Activated naive CD8-positive, alpha-beta T cell treated with anti-CD3 and anti-CD28 coated beads for 36 hours (primary cell): Measurements from ENCODE around the gene ISLR. TPM values are rescaled to one million over a fixed set of nuclear protein-coding genes. Genes with fewer than 3 reads are reported as not detected.

Experiments used
- DNase-seq: peaks from one replicate; pipeline ENCODE4 v3.0.0; 2021
- H3K27ac Mint-ChIP-seq: one replicate; pipeline ENCODE4 v1.8.0; 2022; ENCODE audit warnings: mild to moderate bottlenecking, moderate library complexity, mixed read lengths
- H3K27me3 Mint-ChIP-seq: one replicate; pipeline ENCODE4 v1.8.0; 2022; ENCODE audit warnings: mild to moderate bottlenecking, mixed read lengths
- H3K36me3 Mint-ChIP-seq: one replicate; pipeline ENCODE4 v1.8.0; 2021; ENCODE audit warnings: mild to moderate bottlenecking, mixed read lengths
- H3K4me1 Mint-ChIP-seq: one replicate; pipeline ENCODE4 v1.8.0; 2021; ENCODE audit warnings: mixed read lengths
- H3K4me3 Mint-ChIP-seq: one replicate; pipeline ENCODE4 v1.8.0; 2022; ENCODE audit warnings: mild to moderate bottlenecking, moderate library complexity, mixed read lengths
- H3K9me3 Mint-ChIP-seq: one replicate; pipeline ENCODE4 v1.8.0; 2022; ENCODE audit warnings: mixed read lengths
- total RNA-seq, 2 experiments: library from RNA; stranded (reverse); gene quantifications; one replicate each; pipeline ENCODE4 v1.2.3, GENCODE V29; 2021

ISLR gene
- total RNA-seq, 2 experiments from 2014 or later: not detected

GRCh38 chr15:74174958-74175253, 1.4 kb downstream of the ISLR start:
- Mint-ChIP-seq H3K36me3 (no peaks in the 10 kb centered on the region), H3K27me3 (no peaks in the 10 kb centered on the region), H3K27ac (no peak overlapping the region)

GRCh38 chr15:74175271-74176191, 2.0 kb downstream of the ISLR start:
- Mint-ChIP-seq H3K4me1 (no peaks in the 10 kb centered on the region), H3K36me3 (no peaks in the 10 kb centered on the region), H3K27me3 (no peaks in the 10 kb centered on the region), H3K4me3 (no peak overlapping the region), H3K9me3 (no peaks in the 10 kb centered on the region), H3K27ac (no peak overlapping the region)
- no peak for DNase-seq

More at GRCh38 chr15:74174958-74175253, 1.4 kb downstream of the ISLR start:
- Mint-ChIP-seq H3K4me1 (no peaks in the 10 kb centered on the region), H3K9me3 (no peaks in the 10 kb centered on the region), H3K4me3 (no peak overlapping the region)
- no peak for DNase-seq

- DNase-seq: no peak
- H3K27ac Mint-ChIP-seq: no peak overlapping the region
- no peaks in the 10 kb centered on the region for H3K36me3 Mint-ChIP-seq
- H3K9me3 Mint-ChIP-seq: no peaks in the 10 kb centered on the region
- no peak overlapping the region for H3K4me3 Mint-ChIP-seq
- H3K4me1 Mint-ChIP-seq: no peaks in the 10 kb centered on the region
- H3K27me3 Mint-ChIP-seq: no peaks in the 10 kb centered on the region
These were observed 3.0 kb downstream of the ISLR start for GRCh38 chr15:74176262-74177214.

- no peak for DNase-seq
- no peaks in the 10 kb centered on the region for H3K9me3 Mint-ChIP-seq
- H3K36me3 Mint-ChIP-seq: no peaks in the 10 kb centered on the region
- H3K4me1 Mint-ChIP-seq: no peaks in the 10 kb centered on the region
- no peak overlapping the region for H3K4me3 Mint-ChIP-seq
- H3K27ac Mint-ChIP-seq: no peak overlapping the region
- H3K27me3 Mint-ChIP-seq: no peaks in the 10 kb centered on the region
These were observed 5.0 kb downstream of the ISLR start for GRCh38 chr15:74178326-74179100.

DNA sequence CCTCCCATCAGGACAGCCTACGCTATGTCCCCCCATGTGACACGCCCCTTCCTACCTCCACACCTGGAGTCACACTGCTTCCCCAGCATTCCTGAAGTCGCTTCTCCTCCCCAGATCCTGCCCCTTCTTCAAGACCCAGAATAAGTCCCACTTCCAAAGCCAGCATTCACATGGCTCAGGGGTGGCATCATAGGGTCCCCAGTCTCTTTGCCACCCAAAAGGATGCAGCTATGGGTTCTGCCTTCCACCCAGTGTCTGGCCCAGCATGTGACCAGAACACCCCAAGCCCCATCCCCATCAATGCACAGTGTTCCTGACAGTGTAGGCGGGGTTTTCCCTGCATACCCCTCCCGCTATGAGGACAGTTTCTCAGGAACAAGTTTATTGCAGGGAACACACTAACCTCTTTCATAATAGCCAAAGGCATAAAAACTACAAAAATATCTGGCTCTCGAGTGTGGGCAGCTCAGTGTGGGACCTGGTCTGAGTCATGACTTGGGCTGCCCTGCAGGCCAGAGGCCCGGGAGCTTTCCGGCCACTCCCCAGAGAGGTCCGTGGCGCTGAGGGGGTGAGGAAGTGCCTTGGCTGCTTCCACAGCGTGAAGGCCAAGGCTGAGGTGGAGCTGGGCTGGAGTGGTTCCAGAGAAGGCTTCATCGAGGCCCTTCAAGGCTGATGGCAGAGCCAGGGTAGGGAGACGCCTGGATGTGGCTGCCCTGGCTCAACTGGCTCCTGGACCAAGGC, 5.8 kb downstream of the ISLR start:
- Mint-ChIP-seq H3K27ac (no peak overlapping the region), H3K4me3 (no peak overlapping the region), H3K27me3 (no peaks in the 10 kb centered on the region), H3K9me3 (no peaks in the 10 kb centered on the region), H3K4me1 (no peaks in the 10 kb centered on the region), H3K36me3 (no peaks in the 10 kb centered on the region)
- DNase-seq: no peak

- no peaks in the 10 kb centered on the region for H3K9me3 Mint-ChIP-seq
- H3K4me3 Mint-ChIP-seq: no peak overlapping the region
- H3K4me1 Mint-ChIP-seq: no peaks in the 10 kb centered on the region
- no peak for DNase-seq
- H3K27ac Mint-ChIP-seq: no peak overlapping the region
- H3K36me3 Mint-ChIP-seq: no peaks in the 10 kb centered on the region
- H3K27me3 Mint-ChIP-seq: no peaks in the 10 kb centered on the region
These were observed 6.7 kb downstream of the ISLR start for GRCh38 chr15:74179983-74180880.

- no peak overlapping the region for H3K4me3 Mint-ChIP-seq
- no peaks in the 10 kb centered on the region for H3K4me1 Mint-ChIP-seq
- H3K36me3 Mint-ChIP-seq: no peaks in the 10 kb centered on the region
- no peaks in the 10 kb centered on the region for H3K27me3 Mint-ChIP-seq
- DNase-seq: no peak
- H3K9me3 Mint-ChIP-seq: no peaks in the 10 kb centered on the region
- no peak overlapping the region for H3K27ac Mint-ChIP-seq
These were observed 7.5 kb downstream of the ISLR start for GRCh38 chr15:74180881-74181602.

DNA sequence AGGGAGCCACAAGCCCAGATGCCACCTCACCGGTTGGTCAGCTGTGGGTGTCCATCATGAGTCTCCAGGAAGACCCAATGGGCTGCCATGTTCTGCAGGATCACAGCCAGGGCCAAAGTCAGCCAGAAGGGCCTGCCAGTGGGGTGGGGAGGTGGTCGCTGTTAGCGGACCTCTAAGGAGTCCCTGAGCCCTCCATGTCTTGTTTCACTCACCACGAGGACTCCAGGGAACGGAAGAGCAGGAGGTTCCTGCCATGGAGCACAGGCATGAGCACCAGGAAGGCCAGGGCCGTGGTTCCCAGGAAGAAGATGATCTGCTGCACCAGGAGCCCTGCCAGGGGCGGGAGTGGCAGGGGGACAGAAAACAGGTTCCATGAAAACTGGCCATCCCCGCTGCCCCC, 8.6 kb downstream of the ISLR start:
- Mint-ChIP-seq H3K27ac (no peak overlapping the region), H3K27me3 (no peaks in the 10 kb centered on the region), H3K4me1 (no peaks in the 10 kb centered on the region), H3K9me3 (no peaks in the 10 kb centered on the region), H3K36me3 (no peaks in the 10 kb centered on the region), H3K4me3 (no peak overlapping the region)
- no peak for DNase-seq

DNA sequence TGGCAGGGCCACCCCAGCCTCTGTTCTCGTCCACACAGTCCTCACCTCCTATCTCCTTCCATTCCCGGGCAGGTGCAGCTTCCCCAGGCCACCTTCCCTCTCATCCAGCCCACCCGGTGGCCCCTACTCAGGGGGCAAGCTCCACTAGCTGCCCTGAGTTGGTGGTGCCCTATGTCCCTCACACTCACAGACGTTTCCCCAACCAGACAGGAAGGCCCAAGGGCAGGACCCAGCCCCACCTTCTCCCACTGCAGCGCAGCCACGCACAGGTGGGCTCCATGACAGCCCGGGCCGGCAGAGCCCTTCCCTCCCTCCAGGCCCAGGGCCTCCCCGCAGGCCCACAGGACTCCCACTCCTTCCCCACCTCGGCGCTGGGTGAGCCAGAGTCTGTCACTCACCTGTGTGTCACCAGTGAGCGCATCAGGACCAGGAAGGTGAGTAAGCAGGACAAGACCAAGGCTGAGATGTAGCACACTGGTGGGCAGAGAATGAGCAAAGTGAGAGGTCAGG, 11.1 kb downstream of the ISLR start:
- Mint-ChIP-seq H3K27ac (no peak overlapping the region), H3K36me3 (no peaks in the 10 kb centered on the region), H3K27me3 (no peaks in the 10 kb centered on the region), H3K4me3 (no peak overlapping the region), H3K4me1 (no peaks in the 10 kb centered on the region), H3K9me3 (no peaks in the 10 kb centered on the region)
- DNase-seq: no peak

GRCh38 chr15:74185710-74186348, 12.3 kb downstream of the ISLR start:
- Mint-ChIP-seq H3K9me3 (no peaks in the 10 kb centered on the region), H3K4me3 (no peak overlapping the region), H3K27me3 (no peaks in the 10 kb centered on the region), H3K27ac (no peak overlapping the region), H3K36me3 (no peaks in the 10 kb centered on the region), H3K4me1 (no peaks in the 10 kb centered on the region)
- no peak for DNase-seq

GRCh38 chr15:74188216-74188615, 14.7 kb downstream of the ISLR start:
- H3K27ac Mint-ChIP-seq: no peak overlapping the region
- no peak for DNase-seq

DNA sequence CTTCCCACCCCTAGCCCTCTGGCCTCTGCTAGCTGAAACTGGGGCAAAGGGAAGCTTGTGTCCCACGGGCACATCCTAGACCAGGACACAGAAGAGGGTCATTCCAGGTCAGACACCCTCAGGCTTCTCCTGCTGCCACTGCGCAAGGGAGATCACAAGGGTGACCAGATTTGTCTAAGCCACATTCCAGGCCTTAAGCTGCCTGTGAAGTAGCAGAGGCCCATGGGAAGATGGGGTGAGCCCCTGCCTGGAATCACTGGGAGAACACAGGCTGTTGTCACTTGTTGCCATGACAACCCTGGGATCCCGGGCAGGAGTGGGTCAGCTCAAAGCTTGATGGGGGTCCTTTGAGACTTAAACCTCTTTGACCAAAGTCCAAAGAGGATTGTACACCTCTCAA, 18.3 kb downstream of the ISLR start:
- Mint-ChIP-seq H3K36me3 (no peaks in the 10 kb centered on the region), H3K27me3 (no peaks in the 10 kb centered on the region), H3K4me1 (no peaks in the 10 kb centered on the region), H3K9me3 (no peaks in the 10 kb centered on the region), H3K4me3 (no peak overlapping the region), H3K27ac (no peak overlapping the region)
- DNase-seq: no peak

More at GRCh38 chr15:74188216-74188615, 14.7 kb downstream of the ISLR start:
- Mint-ChIP-seq H3K4me1 (no peaks in the 10 kb centered on the region), H3K4me3 (no peak overlapping the region), H3K27me3 (no peaks in the 10 kb centered on the region), H3K36me3 (no peaks in the 10 kb centered on the region), H3K9me3 (no peaks in the 10 kb centered on the region)
